Measurements from ENCODE around the gene INSC. TPM values are rescaled to one million over a fixed set of nuclear protein-coding genes. Genes with fewer than 3 reads are reported as not detected.

INSC gene
- total and polyA plus RNA-seq, 2 experiments from 2014 or later = 0.97 to 1.5 TPM

DNA sequence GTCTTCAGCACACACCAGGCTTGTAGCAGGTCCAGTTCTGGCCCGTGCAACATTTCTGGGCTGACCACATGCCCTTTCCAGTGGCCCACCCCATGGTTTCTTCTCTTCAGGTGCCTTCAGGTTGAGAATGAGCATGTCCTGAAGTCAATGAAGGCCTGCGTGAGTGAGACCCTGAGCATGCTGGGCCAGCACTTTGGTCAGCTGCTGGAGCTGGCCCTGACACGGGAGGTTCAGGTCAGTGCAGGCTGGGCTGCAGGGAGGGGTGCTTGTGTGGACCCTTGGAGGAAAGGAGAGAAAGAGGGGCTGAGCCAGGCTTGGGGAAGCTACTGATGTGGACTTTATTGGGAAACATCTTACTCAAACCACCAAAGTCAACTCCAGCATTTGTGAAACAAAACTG, 63.5 kb downstream of the INSC start:
- no peaks in the 10 kb centered on the region for H3K36me3 ChIP-seq (ENCODE audit: insufficient read depth)
- H2AFZ ChIP-seq = no peak overlapping the region
- H3K9me2 ChIP-seq (ENCODE audit: insufficient read depth) = no peaks in the 10 kb centered on the region
- H3K4me3 ChIP-seq = no peak overlapping the region
- no peaks in the 10 kb centered on the region for H4K20me1 ChIP-seq (replicated peaks; ENCODE audit: insufficient read depth)
- no peak overlapping the region for H3K27ac ChIP-seq (ENCODE audit: low read depth)
- ATAC-seq (no peak), DNase-seq (ENCODE audit: low spot score) (no peak)
- H3K4me2 ChIP-seq = no peak overlapping the region
- Mint-ChIP-seq H3K9me3 (no peaks in the 10 kb centered on the region), H3K36me3 (ENCODE audit: low read depth) (no peaks in the 10 kb centered on the region), H3K4me3 (no peak overlapping the region), H3K27ac (no peak overlapping the region), H3K4me1 (peaks cover 17% of the 10 kb centered on the region; the same call in 2 of the 3 replicates), H3K27me3 (ENCODE audit: insufficient read depth, low read depth, poor library complexity) (no peaks in the 10 kb centered on the region)
- no peaks in the 10 kb centered on the region for H3K79me2 ChIP-seq (replicated peaks; ENCODE audit: insufficient read depth)
- peaks cover 14% of the 10 kb centered on the region for H3K4me1 ChIP-seq (ENCODE audit: insufficient read depth)
- H3K27me3 ChIP-seq (ENCODE audit: insufficient read depth) = no peaks in the 10 kb centered on the region
- no peaks in the 10 kb centered on the region for H3F3A ChIP-seq (replicated peaks; ENCODE audit: low read depth)
- no peak for TF ChIP-seq STAT1 (IDR thresholded peaks at IDR 0.05; ENCODE audit: unreplicated experiment)
- no peak for TF ChIP-seq EZH2 (IDR thresholded peaks at IDR 0.05; ENCODE audit: low read depth, unreplicated experiment)
- TF ChIP-seq, protein P1, sequence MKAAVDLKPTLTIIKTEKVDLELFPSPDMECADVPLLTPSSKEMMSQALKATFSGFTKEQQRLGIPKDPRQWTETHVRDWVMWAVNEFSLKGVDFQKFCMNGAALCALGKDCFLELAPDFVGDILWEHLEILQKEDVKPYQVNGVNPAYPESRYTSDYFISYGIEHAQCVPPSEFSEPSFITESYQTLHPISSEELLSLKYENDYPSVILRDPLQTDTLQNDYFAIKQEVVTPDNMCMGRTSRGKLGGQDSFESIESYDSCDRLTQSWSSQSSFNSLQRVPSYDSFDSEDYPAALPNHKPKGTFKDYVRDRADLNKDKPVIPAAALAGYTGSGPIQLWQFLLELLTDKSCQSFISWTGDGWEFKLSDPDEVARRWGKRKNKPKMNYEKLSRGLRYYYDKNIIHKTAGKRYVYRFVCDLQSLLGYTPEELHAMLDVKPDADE (IDR thresholded peaks at IDR 0.05) = no peak
- TF ChIP-seq, protein P2, sequence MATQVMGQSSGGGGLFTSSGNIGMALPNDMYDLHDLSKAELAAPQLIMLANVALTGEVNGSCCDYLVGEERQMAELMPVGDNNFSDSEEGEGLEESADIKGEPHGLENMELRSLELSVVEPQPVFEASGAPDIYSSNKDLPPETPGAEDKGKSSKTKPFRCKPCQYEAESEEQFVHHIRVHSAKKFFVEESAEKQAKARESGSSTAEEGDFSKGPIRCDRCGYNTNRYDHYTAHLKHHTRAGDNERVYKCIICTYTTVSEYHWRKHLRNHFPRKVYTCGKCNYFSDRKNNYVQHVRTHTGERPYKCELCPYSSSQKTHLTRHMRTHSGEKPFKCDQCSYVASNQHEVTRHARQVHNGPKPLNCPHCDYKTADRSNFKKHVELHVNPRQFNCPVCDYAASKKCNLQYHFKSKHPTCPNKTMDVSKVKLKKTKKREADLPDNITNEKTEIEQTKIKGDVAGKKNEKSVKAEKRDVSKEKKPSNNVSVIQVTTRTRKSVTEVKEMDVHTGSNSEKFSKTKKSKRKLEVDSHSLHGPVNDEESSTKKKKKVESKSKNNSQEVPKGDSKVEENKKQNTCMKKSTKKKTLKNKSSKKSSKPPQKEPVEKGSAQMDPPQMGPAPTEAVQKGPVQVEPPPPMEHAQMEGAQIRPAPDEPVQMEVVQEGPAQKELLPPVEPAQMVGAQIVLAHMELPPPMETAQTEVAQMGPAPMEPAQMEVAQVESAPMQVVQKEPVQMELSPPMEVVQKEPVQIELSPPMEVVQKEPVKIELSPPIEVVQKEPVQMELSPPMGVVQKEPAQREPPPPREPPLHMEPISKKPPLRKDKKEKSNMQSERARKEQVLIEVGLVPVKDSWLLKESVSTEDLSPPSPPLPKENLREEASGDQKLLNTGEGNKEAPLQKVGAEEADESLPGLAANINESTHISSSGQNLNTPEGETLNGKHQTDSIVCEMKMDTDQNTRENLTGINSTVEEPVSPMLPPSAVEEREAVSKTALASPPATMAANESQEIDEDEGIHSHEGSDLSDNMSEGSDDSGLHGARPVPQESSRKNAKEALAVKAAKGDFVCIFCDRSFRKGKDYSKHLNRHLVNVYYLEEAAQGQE (IDR thresholded peaks at IDR 0.05; ENCODE audit: unreplicated experiment) = no peak

DNA sequence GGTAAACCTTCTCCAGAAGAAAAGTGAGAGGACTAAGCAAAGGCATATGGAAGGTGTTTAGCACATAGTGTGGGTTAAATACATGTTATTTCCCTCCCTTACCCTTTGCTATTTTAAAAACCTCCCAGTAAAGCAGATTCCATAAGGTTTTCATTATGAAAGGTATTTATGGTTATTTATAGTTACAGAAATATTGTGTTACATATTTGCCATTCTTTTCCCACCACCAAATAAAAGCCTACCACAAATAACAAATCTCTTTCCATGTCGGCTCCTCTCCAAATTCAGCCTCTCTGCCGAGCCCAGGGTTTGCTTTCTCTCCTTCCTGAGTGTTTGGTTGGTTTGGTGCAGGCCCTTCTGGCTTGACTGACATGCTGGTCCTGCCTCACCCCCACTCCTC, 64.4 kb downstream of the INSC start:
- no peak for ATAC-seq
- H3K4me1 Mint-ChIP-seq = peaks cover 17% of the 10 kb centered on the region; the same call in 2 of the 3 replicates
- no peak overlapping the region for H3K27ac Mint-ChIP-seq
- TF ChIP-seq, protein P2 (IDR thresholded peaks at IDR 0.05; ENCODE audit: unreplicated experiment) = no peak
- TF ChIP-seq ZNF114 (CRISPR knock-in tag; IDR thresholded peaks at IDR 0.05) (no peak), STAT1 (IDR thresholded peaks at IDR 0.05; ENCODE audit: unreplicated experiment) (no peak), EZH2phosphoT487 (IDR thresholded peaks at IDR 0.05; ENCODE audit: unreplicated experiment) (no peak), ZNF331 (CRISPR knock-in tag; IDR thresholded peaks at IDR 0.05; ENCODE audit: low read depth) (no peak), EZH2 (IDR thresholded peaks at IDR 0.05; ENCODE audit: low read depth, unreplicated experiment) (no peak)
- TF ChIP-seq, protein P1 (IDR thresholded peaks at IDR 0.05) = no peak

More for the DNA sequence above, 64.4 kb downstream of the INSC start:
- H3K27me3 Mint-ChIP-seq (ENCODE audit: insufficient read depth, low read depth, poor library complexity) = no peaks in the 10 kb centered on the region
- no peaks in the 10 kb centered on the region for H4K20me1 ChIP-seq (replicated peaks; ENCODE audit: insufficient read depth)
- peaks cover 14% of the 10 kb centered on the region for H3K4me1 ChIP-seq (ENCODE audit: insufficient read depth)
- DNase-seq (ENCODE audit: low spot score) = no peak
- no peaks in the 10 kb centered on the region for H3K36me3 Mint-ChIP-seq (ENCODE audit: low read depth)
- H3K27me3 ChIP-seq (ENCODE audit: insufficient read depth) = no peaks in the 10 kb centered on the region
- no peak overlapping the region for H3K4me3 Mint-ChIP-seq
- H3K27ac ChIP-seq (ENCODE audit: low read depth) = no peak overlapping the region
- H3K36me3 ChIP-seq (ENCODE audit: insufficient read depth) = no peaks in the 10 kb centered on the region
- H3K79me2 ChIP-seq (replicated peaks; ENCODE audit: insufficient read depth) = no peaks in the 10 kb centered on the region
- H3K4me3 ChIP-seq = no peak overlapping the region
- no peaks in the 10 kb centered on the region for H3K9me2 ChIP-seq (ENCODE audit: insufficient read depth)
- no peak overlapping the region for H3K4me2 ChIP-seq
- no peaks in the 10 kb centered on the region for H3F3A ChIP-seq (replicated peaks; ENCODE audit: low read depth)
- H3K9me3 Mint-ChIP-seq = no peaks in the 10 kb centered on the region
- no peak overlapping the region for H2AFZ ChIP-seq

All from GM23338 (cell line).